Measurements from ENCODE around the gene RALGDS.

DNA sequence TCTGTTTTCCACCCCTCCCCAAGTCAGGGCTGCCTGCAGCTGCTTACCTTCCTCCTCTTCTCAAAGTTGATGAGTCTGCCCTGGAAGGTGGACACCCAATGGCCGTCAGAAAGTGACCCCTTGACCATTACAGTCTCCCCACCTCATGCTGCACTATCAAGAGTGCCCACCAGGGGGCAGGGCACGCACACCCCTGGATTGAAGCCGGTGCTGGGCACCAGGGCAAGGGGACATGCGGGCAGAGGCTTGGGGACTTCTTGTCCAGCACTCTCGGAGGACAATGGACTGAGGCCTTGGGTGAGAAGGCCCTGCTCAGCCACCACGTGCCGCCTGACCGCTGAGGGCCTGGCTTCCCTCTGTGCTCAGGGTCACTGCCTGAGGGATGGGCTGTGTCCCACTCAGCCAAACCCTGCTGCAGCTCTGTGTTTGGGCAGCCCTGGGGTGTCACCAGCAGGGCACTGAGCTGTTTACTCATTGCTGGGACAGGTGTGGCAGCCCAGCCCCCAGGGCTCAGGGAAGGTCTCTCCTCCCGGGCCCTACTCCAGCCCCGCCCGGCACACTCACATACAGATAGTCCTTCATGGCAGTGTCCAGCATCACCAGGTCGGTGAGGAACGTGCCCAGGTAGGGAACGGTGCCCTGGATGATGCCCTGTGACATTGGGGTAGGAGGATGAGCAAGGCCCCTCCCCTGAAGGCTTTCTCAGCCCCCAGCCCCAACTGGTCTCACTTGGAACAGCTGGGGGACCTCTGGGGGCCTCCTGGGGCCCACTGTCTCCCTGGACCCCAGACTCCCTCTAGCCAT is 17.7 kb downstream of the RALGDS start:
- TF ChIP-seq, protein P1, sequence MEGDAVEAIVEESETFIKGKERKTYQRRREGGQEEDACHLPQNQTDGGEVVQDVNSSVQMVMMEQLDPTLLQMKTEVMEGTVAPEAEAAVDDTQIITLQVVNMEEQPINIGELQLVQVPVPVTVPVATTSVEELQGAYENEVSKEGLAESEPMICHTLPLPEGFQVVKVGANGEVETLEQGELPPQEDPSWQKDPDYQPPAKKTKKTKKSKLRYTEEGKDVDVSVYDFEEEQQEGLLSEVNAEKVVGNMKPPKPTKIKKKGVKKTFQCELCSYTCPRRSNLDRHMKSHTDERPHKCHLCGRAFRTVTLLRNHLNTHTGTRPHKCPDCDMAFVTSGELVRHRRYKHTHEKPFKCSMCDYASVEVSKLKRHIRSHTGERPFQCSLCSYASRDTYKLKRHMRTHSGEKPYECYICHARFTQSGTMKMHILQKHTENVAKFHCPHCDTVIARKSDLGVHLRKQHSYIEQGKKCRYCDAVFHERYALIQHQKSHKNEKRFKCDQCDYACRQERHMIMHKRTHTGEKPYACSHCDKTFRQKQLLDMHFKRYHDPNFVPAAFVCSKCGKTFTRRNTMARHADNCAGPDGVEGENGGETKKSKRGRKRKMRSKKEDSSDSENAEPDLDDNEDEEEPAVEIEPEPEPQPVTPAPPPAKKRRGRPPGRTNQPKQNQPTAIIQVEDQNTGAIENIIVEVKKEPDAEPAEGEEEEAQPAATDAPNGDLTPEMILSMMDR (conservative IDR thresholded peaks at IDR 0.05), result peak; percentile 95
- TF ChIP-seq ZFX (IDR thresholded peaks at IDR 0.05), result no peak

Data from C4-2B (cell line).